Endodermal cell (in vitro differentiated cells): ENCODE measurements around the gene COL27A1. TPM values are rescaled to one million over a fixed set of nuclear protein-coding genes. Genes with fewer than 3 reads are reported as not detected.

Experiments used
- DNase-seq: peaks from one replicate; pipeline ENCODE4 v3.0.0-alpha.2; 2017
- H3K27ac ChIP-seq: 2 replicates; pipeline ENCODE4 v1.5.1; 2013; ENCODE audit warnings: mild to moderate bottlenecking, low read depth, low read length, moderate library complexity
- H3K27me3 ChIP-seq: 2 replicates; pipeline ENCODE4 v1.6.1; 2013; ENCODE audit warnings: mild to moderate bottlenecking, low read length, moderate library complexity; ENCODE audit not compliant: insufficient read depth, control insufficient read depth, poor library complexity, severe bottlenecking
- H3K36me3 ChIP-seq: 2 replicates; pipeline ENCODE4 v1.7.0; 2013; ENCODE audit warnings: mild to moderate bottlenecking, low read length, moderate library complexity; ENCODE audit not compliant: control insufficient read depth, insufficient read depth
- H3K4me1 ChIP-seq: one replicate; pipeline ENCODE4 v1.7.0; 2013; ENCODE audit warnings: low read length; ENCODE audit not compliant: control insufficient read depth, insufficient read depth
- H3K4me3 ChIP-seq: 2 replicates; pipeline ENCODE4 v1.5.1; 2013; ENCODE audit warnings: mild to moderate bottlenecking, low read length, moderate library complexity
- H3K9ac ChIP-seq: 2 replicates; pipeline ENCODE4 v1.6.1; 2013; ENCODE audit warnings: mild to moderate bottlenecking, low read length, moderate library complexity; ENCODE audit not compliant: poor library complexity, severe bottlenecking; ENCODE audit errors: extremely low read depth
- H3K9me3 ChIP-seq: 2 replicates; pipeline ENCODE4 v1.6.1; 2013; ENCODE audit warnings: mild to moderate bottlenecking, low read length, moderate library complexity; ENCODE audit not compliant: control insufficient read depth
- H3K27ac Mint-ChIP-seq: 2 replicates; pipeline ENCODE4 v1.8.0; 2020; ENCODE audit warnings: mixed read lengths
- H3K27me3 Mint-ChIP-seq: 2 replicates; pipeline ENCODE4 v1.8.0; 2021; ENCODE audit warnings: mild to moderate bottlenecking, mixed read lengths; ENCODE audit not compliant: insufficient read depth
- H3K36me3 Mint-ChIP-seq: 2 replicates; pipeline ENCODE4 v1.8.0; 2020; ENCODE audit warnings: low read depth, mixed read lengths
- H3K4me1 Mint-ChIP-seq: 2 replicates; pipeline ENCODE4 v1.8.0; 2020; ENCODE audit warnings: mixed read lengths
- H3K4me3 Mint-ChIP-seq: 2 replicates; pipeline ENCODE4 v1.8.0; 2020; ENCODE audit warnings: mild to moderate bottlenecking, moderate library complexity, mixed read lengths
- H3K9me3 Mint-ChIP-seq: 2 replicates; pipeline ENCODE4 v1.8.0; 2020; ENCODE audit warnings: mild to moderate bottlenecking, mixed read lengths
- CTCF ChIP-seq: fragments of 200-600 bp; sonication (generic); conservative IDR thresholded peaks from 2 replicates; pipeline ENCODE4 v1.5.0; 2021; ENCODE audit warnings: antibody characterized with exemption, mild to moderate bottlenecking
- WGBS, 2 experiments: methylation state at CpG; one replicate each; pipeline versions ENCODE4 v1.1.5 to v1.1.7; 2013; ENCODE audit warnings: missing lambda C conversion rate in 2 of 2, mixed read lengths in 1 of 2; ENCODE audit not compliant: insufficient coverage in 1 of 2, insufficient read length in 1 of 2; 5-methylcytosine and 5-hydroxymethylcytosine counted together
- total RNA-seq, 2 donors: library from RNA; stranded (reverse); fragmentation: NEBNext Ultra II Directional in 1 of 2; extraction: Animal tissue kit (Norgen Biotek cat#: 25700) in 1 of 2; gene quantifications; 2 replicates in 1 of 2; 3 replicates in 1 of 2; pipeline ENCODE4 v1.2.1, GENCODE V29; 2021

Gene COL27A1
- total RNA-seq, 2 donors from 2014 or later = 43.8 to 69.5 TPM

- Histone ChIP-seq H3K27ac (no peak overlapping the region), H3K36me3 (peaks cover 79% of the 10 kb centered on the region), H3K27me3 (no peaks in the 10 kb centered on the region), H3K4me1 (no peaks in the 10 kb centered on the region), H3K9ac (no peak overlapping the region), H3K4me3 (no peak overlapping the region), H3K9me3 (no peaks in the 10 kb centered on the region)
- Mint-ChIP-seq H3K9me3 (no peaks in the 10 kb centered on the region), H3K27ac (no peak overlapping the region), H3K27me3 (no peaks in the 10 kb centered on the region), H3K36me3 (peaks cover 34% of the 10 kb centered on the region), H3K4me3 (no peak overlapping the region), H3K4me1 (no peaks in the 10 kb centered on the region)
- DNase-seq = no peak
- TF ChIP-seq CTCF = no peak
- WGBS, 2 experiments = 87 to 93% methylated on average over 5 to 7 of the region's 7 CpGs
Observed at GRCh38 chr9:114216081-114216480, 60.7 kb downstream of the COL27A1 start.

GRCh38 chr9:114216976-114217375 lies 61.6 kb downstream of the COL27A1 start:
- no peaks in the 10 kb centered on the region for H3K9me3 Mint-ChIP-seq

GRCh38 chr9:114218264-114219120 lies 63.2 kb downstream of the COL27A1 start:
- H3K27me3 Mint-ChIP-seq = no peaks in the 10 kb centered on the region
- Histone ChIP-seq H3K27me3 (no peaks in the 10 kb centered on the region), H3K4me1 (no peaks in the 10 kb centered on the region), H3K4me3 (no peak overlapping the region), H3K9me3 (no peaks in the 10 kb centered on the region), H3K27ac (no peak overlapping the region), H3K36me3 (peaks cover 70% of the 10 kb centered on the region), H3K9ac (no peak overlapping the region)
- DNase-seq = no peak
- H3K36me3 Mint-ChIP-seq = peaks cover 18% of the 10 kb centered on the region
- no peak overlapping the region for H3K27ac Mint-ChIP-seq
- H3K9me3 Mint-ChIP-seq = no peaks in the 10 kb centered on the region
- H3K4me3 Mint-ChIP-seq = no peak overlapping the region
- H3K4me1 Mint-ChIP-seq = no peaks in the 10 kb centered on the region
- WGBS, 2 experiments = 94 to 95% methylated on average over 5 to 11 of the region's 11 CpGs
- no peak for TF ChIP-seq CTCF

More at GRCh38 chr9:114216976-114217375, 61.6 kb downstream of the COL27A1 start:
- no peak for TF ChIP-seq CTCF
- no peak overlapping the region for H3K27ac ChIP-seq
- no peaks in the 10 kb centered on the region for H3K27me3 Mint-ChIP-seq
- H3K27ac Mint-ChIP-seq = no peak overlapping the region
- H3K27me3 ChIP-seq = no peaks in the 10 kb centered on the region
- no peak overlapping the region for H3K4me3 Mint-ChIP-seq
- no peak overlapping the region for H3K4me3 ChIP-seq
- H3K9ac ChIP-seq = no peak overlapping the region
- DNase-seq = no peak
- H3K4me1 Mint-ChIP-seq = no peaks in the 10 kb centered on the region
- H3K36me3 ChIP-seq = peaks cover 75% of the 10 kb centered on the region
- peaks cover 32% of the 10 kb centered on the region for H3K36me3 Mint-ChIP-seq
- no peaks in the 10 kb centered on the region for H3K9me3 ChIP-seq
- 90 to 97% methylated on average over 4 of the region's 4 CpGs for WGBS, 2 experiments
- no peaks in the 10 kb centered on the region for H3K4me1 ChIP-seq
